Heart right ventricle (tissue), 16 donors: ENCODE data around the gene SCMH1. TPM values are rescaled to one million over a fixed set of nuclear protein-coding genes. Genes with fewer than 3 reads are reported as not detected.

ENCODE experiments used
- ATAC-seq, 8 donors: fragments of 200-7000 bp; cut with Tn5 transposase; one replicate each; pipeline ENCODE4 v1.9.1; 2020; ENCODE audit warnings: mild to moderate bottlenecking in 8 of 8, moderate library complexity in 8 of 8, moderate number of reproducible peaks in 1 of 8
- DNase-seq, 2 donors: peaks; one replicate each; pipeline ENCODE4 v3.0.0-alpha.2; 2020
- H3K27ac ChIP-seq, 10 donors: fragments of 200-600 bp; sonication (generic) in 2 of 10; one replicate each; pipeline versions ENCODE4 v1.5.0 to v1.8.0; 2020 to 2022; ENCODE audit warnings: mild to moderate bottlenecking in 3 of 10
- H3K27me3 ChIP-seq, 7 donors: fragments of 200-600 bp; one replicate each; pipeline ENCODE4 v1.8.0; 2021 to 2022; ENCODE audit warnings: mild to moderate bottlenecking in 2 of 7
- H3K36me3 ChIP-seq, 9 donors: fragments of 200-600 bp; sonication (generic) in 1 of 9; one replicate each; pipeline versions ENCODE4 v1.5.0 to v1.8.0; 2020 to 2022; ENCODE audit warnings: mild to moderate bottlenecking in 2 of 9
- H3K4me1 ChIP-seq, 9 donors: fragments of 200-600 bp; sonication (generic) in 1 of 9; one replicate each; pipeline versions ENCODE4 v1.5.0 to v1.8.0; 2020 to 2022; ENCODE audit warnings: mild to moderate bottlenecking in 4 of 9
- H3K4me3 ChIP-seq, 10 donors: fragments of 200-600 bp; sonication (generic) in 2 of 10; one replicate each; pipeline versions ENCODE4 v1.5.0 to v1.8.0; 2020 to 2022; ENCODE audit warnings: mild to moderate bottlenecking in 7 of 10, moderate library complexity in 2 of 10
- H3K9me3 ChIP-seq, 11 donors: fragments of 200-600 bp in 10 of 11; sonication (generic) in 2 of 11; one replicate each; pipeline versions ENCODE4 v1.5.0 to v1.8.0; 2013 to 2022; ENCODE audit warnings: mild to moderate bottlenecking in 2 of 11, control low read depth in 1 of 11, moderate library complexity in 1 of 11
- CTCF ChIP-seq, 9 donors: fragments of 200-600 bp; sonication (generic) in 2 of 9; IDR thresholded peaks; one replicate each; pipeline versions ENCODE4 v1.5.0 to v1.8.0; 2021 to 2022; ENCODE audit warnings: antibody characterized with exemption in 9 of 9, mild to moderate bottlenecking in 5 of 9, moderate library complexity in 1 of 9
- WGBS, 2 donors: extraction: QIAGEN DNeasy Blood & Tissue Kit; methylation state at CpG; one replicate each; pipeline ENCODE4 v1.1.7; 2013; ENCODE audit warnings: inconsistent platforms in 1 of 2; 5-methylcytosine and 5-hydroxymethylcytosine counted together
- intact Hi-C, 10 donors: fragments of 100-400 bp; cut with DNase I; formaldehyde crosslinking; loops; one replicate each; pipeline versions ENCODE4 v1.11.1 to v1.14.2; 2022
- polyA plus RNA-seq, 2 donors: library from polyadenylated mRNA; stranded (reverse); fragments of 200-250 nt; gene quantifications; one replicate each; pipeline ENCODE4 v1.2.3, GENCODE V29; 2013
- total RNA-seq, 10 donors: library from RNA; stranded (reverse); fragmentation: NEBNext Ultra II Directional in 3 of 10; extraction: Animal tissue kit (Norgen Biotek cat#: 25700) in 3 of 10; gene quantifications; one replicate each; pipeline versions ENCODE4 v1.2.1 to v1.2.4, GENCODE V29; 2021 to 2023
- donor health status: Arrhythmogenic right ventricular cardiomyopathy.
- donor health status: ischemic (EF 13 %, LVEDD 7.1; RV severe dilation, severe dysfunction).
- donor health status: healthy with polysubstance abuse.
- donor health status: DM: no; HTN: yes; CAD: no.
- donor health status: DM: no; HTN: no; CAD: no.
- donor health status: ischemic (EF 25% LVEDD 6.9; RV normal size, moderate dysfunction).
- donor health status: ischemic (EF 25% LVEDD 5.7; RV mildly dilated, moderate dysfunction).
- donor health status: healthy.
- donor health status: DM: yes; HTN: yes; CAD: no.
- donor health status: Ischemic cardiomyopathy.
- donor health status: ischemic (EF 35%, LVEDD 5.7; RV mildly dilated, moderate dysfunction).
- donor health status: nonischemic (EF 11% LVEDD 7.7; RV severe dilation, severe dysfunction).
- donor health status: DM: yes; HTN: yes; CAD: no.
- donor health status: PGD.
- donor health status: ischemic (EF 29% LVEDD 5.4; RV normal size, mild dysfunction).
- donor health status: nonischemic (EF 23%, LVEDD 6.1; RV moderate dilation, normal function).

The SCMH1 gene
- total and polyA plus RNA-seq, 12 donors = 29.6 to 53.5 (median 43.8) TPM

GRCh38 chr1:41033272-41033671 lies 208.8 kb downstream of the SCMH1 start:
- peaks cover 0 to 100% (median 29%) of the 10 kb centered on the region in 9 donors for H3K36me3 ChIP-seq
- 90 to 98% methylated on average over 3 of the region's 3 CpGs for WGBS, 2 donors
- H3K27me3 ChIP-seq = no peaks in the 10 kb centered on the region
- H3K9me3 ChIP-seq = no peaks in the 10 kb centered on the region
- no peak overlapping the region for H3K4me3 ChIP-seq
- TF ChIP-seq CTCF (IDR thresholded peaks at IDR 0.05) = no peak
- intact Hi-C loops = no loop called here
- DNase-seq (no peak), ATAC-seq (no peak)
- no peak overlapping the region for H3K27ac ChIP-seq
- H3K4me1 ChIP-seq = no peaks in the 10 kb centered on the region

- no peaks in the 10 kb centered on the region for H3K9me3 ChIP-seq
- no peak for TF ChIP-seq CTCF (IDR thresholded peaks at IDR 0.05)
- WGBS, 2 donors = 74 to 95% methylated on average over 2 of the region's 2 CpGs
- ATAC-seq = no peak
- H3K27ac ChIP-seq = no peak overlapping the region
- H3K4me1 ChIP-seq = no peaks in the 10 kb centered on the region
- H3K36me3 ChIP-seq = peaks cover 0 to 100% (median 29%) of the 10 kb centered on the region in 9 donors
- H3K27me3 ChIP-seq = no peaks in the 10 kb centered on the region
- DNase-seq = no peak
- no peak overlapping the region for H3K4me3 ChIP-seq
- intact Hi-C loops = no loop called here
Observed at GRCh38 chr1:41032147-41032546, 210.0 kb downstream of the SCMH1 start.

- no peak overlapping the region for H3K27ac ChIP-seq
- H3K9me3 ChIP-seq = no peaks in the 10 kb centered on the region
- H3K27me3 ChIP-seq = no peaks in the 10 kb centered on the region
- DNase-seq (no peak), ATAC-seq (no peak)
- no peak for TF ChIP-seq CTCF (IDR thresholded peaks at IDR 0.05)
- H3K36me3 ChIP-seq = peaks cover 0 to 100% (median 22%) of the 10 kb centered on the region in 9 donors
- H3K4me3 ChIP-seq = no peak overlapping the region
- no peaks in the 10 kb centered on the region for H3K4me1 ChIP-seq
- intact Hi-C loops = no loop called here
- 87 to 91% methylated on average over 8 of the region's 8 CpGs for WGBS, 2 donors
Observed at GRCh38 chr1:41030872-41031616, 211.1 kb downstream of the SCMH1 start.

- no peak for TF ChIP-seq CTCF (IDR thresholded peaks at IDR 0.05)
- whole genome bisulfite sequencing, 2 donors = 98 to 99% methylated on average over 10 of the region's 10 CpGs
- no peaks in the 10 kb centered on the region for H3K9me3 ChIP-seq
- intact Hi-C loops = loop anchor here in 1 of 10 donors (10.0 kb wide), 1 partner anchor 87 kb away; no protein-coding TSS in a partner anchor
- no peak overlapping the region for H3K4me3 ChIP-seq
- no peaks in the 10 kb centered on the region for H3K4me1 ChIP-seq
- ATAC-seq = no peak
- DNase-seq = no peak
- peaks cover 0 to 90% (median 18%) of the 10 kb centered on the region in 9 donors for H3K36me3 ChIP-seq
- no peak overlapping the region for H3K27ac ChIP-seq
- no peaks in the 10 kb centered on the region for H3K27me3 ChIP-seq
Observed at GRCh38 chr1:41028034-41028642, 214.0 kb downstream of the SCMH1 start.
